HepG2 (cell line): ENCODE measurements around the gene METTL16. TPM values are rescaled to one million over a fixed set of nuclear protein-coding genes. Genes with fewer than 3 reads are reported as not detected.

ENCODE experiments used
- NAIF1 ChIP-seq: sonication (generic); formaldehyde crosslinking; IDR thresholded peaks from 2 replicates; pipeline ENCODE4 v1.5.0; 2020; ENCODE audit warnings: mild to moderate bottlenecking, missing genetic modification reagents, borderline replicate concordance
- ZFP91 ChIP-seq: sonication (generic); formaldehyde crosslinking; IDR thresholded peaks from 2 replicates; pipeline ENCODE4 v1.9.0; 2022; ENCODE audit warnings: missing genetic modification reagents, mild to moderate bottlenecking, borderline replicate concordance
- ZFY ChIP-seq: sonication (generic); formaldehyde crosslinking; IDR thresholded peaks from 2 replicates; pipeline ENCODE4 v1.4.0; 2020; ENCODE audit warnings: missing genetic modification reagents
- ZNF12 ChIP-seq: sonication (generic); formaldehyde crosslinking; IDR thresholded peaks from 2 replicates; pipeline ENCODE4 v1.5.0; 2020; ENCODE audit warnings: missing genetic modification reagents
- ZNF234 ChIP-seq: sonication (generic); formaldehyde crosslinking; conservative IDR thresholded peaks from 2 replicates; pipeline ENCODE4 v1.5.1; 2020; ENCODE audit warnings: mild to moderate bottlenecking, missing genetic modification reagents
- ZNF790 ChIP-seq: sonication (generic); formaldehyde crosslinking; IDR thresholded peaks from 2 replicates; pipeline ENCODE4 v1.8.0; 2022; ENCODE audit warnings: missing genetic modification reagents, mild to moderate bottlenecking, borderline replicate concordance
- polyA plus RNA-seq, 8 experiments: library from polyadenylated mRNA; depleted of rRNA in 3 of 8; stranded (reverse) in 7 of 8; unstranded in 1 of 8; fragments of >200 nt; fragmentation: Illumina TruSeq in 4 of 8; extraction: Trizol in 4 of 8; gene quantifications; 2 replicates each; pipeline versions ENCODE4 v1.2.1 to v1.2.3, GENCODE V29; 2011 to 2016; ENCODE audit warnings: low read depth in 4 of 8, missing spikeins in 1 of 8, mixed read lengths in 1 of 8; ENCODE audit not compliant: insufficient read depth in 1 of 8
- total RNA-seq, 5 experiments: library from RNA; depleted of rRNA; stranded (reverse); fragments of >200 nt; fragmentation: Illumina TruSeq; extraction: Trizol; gene quantifications; 2 replicates each; pipeline ENCODE4 v1.2.3, GENCODE V29; 2016; ENCODE audit warnings: low read depth in 1 of 5
- TF ChIP-seq, protein P1 (sequence below): sonication (generic); formaldehyde crosslinking; IDR thresholded peaks from 2 replicates; pipeline ENCODE4 v1.5.1; 2020; ENCODE audit warnings: mild to moderate bottlenecking, moderate library complexity, missing genetic modification reagents

The METTL16 gene
- total and polyA plus RNA-seq, 2 of the 13 experiments (the other 11 are each of a cell fraction or from before 2014, with no cell fraction given): 11.6 to 18.5 TPM

GRCh38 chr17:2385240-2386210 lies 126.2 kb downstream of the METTL16 start (continued):
- TF ChIP-seq ZFP91 (CRISPR knock-in tag) (0 out of 2 replicates have a peak, but pooled peaks have one; percentile 12), ZNF790 (no peak), ZNF234 (CRISPR knock-in tag) (no peak), NAIF1 (CRISPR knock-in tag) (no peak), ZNF12 (CRISPR knock-in tag) (no peak), ZFY (CRISPR knock-in tag) (no peak)
- TF ChIP-seq, protein P1, sequence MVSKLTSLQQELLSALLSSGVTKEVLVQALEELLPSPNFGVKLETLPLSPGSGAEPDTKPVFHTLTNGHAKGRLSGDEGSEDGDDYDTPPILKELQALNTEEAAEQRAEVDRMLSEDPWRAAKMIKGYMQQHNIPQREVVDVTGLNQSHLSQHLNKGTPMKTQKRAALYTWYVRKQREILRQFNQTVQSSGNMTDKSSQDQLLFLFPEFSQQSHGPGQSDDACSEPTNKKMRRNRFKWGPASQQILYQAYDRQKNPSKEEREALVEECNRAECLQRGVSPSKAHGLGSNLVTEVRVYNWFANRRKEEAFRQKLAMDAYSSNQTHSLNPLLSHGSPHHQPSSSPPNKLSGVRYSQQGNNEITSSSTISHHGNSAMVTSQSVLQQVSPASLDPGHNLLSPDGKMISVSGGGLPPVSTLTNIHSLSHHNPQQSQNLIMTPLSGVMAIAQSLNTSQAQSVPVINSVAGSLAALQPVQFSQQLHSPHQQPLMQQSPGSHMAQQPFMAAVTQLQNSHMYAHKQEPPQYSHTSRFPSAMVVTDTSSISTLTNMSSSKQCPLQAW (CRISPR knock-in tag): no peak
